22Rv1 (cell line): Measurements from ENCODE around the gene ABCD3.
A peak's percentile ranks its signal among the peaks of the same experiment; 100 is the strongest.

Experiments used
- H3K27ac ChIP-seq: fragments of 450-650 bp; 2 replicates; pipeline ENCODE4 v1.5.1; 2017
- CTCF ChIP-seq: fragments of 450-650 bp; IDR thresholded peaks from 2 replicates; pipeline ENCODE4 v1.5.1; 2017; ENCODE audit warnings: mild to moderate bottlenecking
- ZFX ChIP-seq: fragments of 450-650 bp; IDR thresholded peaks from 2 replicates; pipeline ENCODE4 v1.6.1; 2017; ENCODE audit warnings: antibody characterized with exemption, borderline replicate concordance

The ABCD3 gene

GRCh38 chr1:94462606-94463005 lies 44.4 kb downstream of the ABCD3 start:
- no peak for TF ChIP-seq CTCF
- TF ChIP-seq ZFX: no peak
- no peak overlapping the region for H3K27ac ChIP-seq

- H3K27ac ChIP-seq: no peak overlapping the region
- no peak for TF ChIP-seq CTCF
- no peak for TF ChIP-seq ZFX
Measured at GRCh38 chr1:94463056-94463764, 45.0 kb downstream of the ABCD3 start.

- no peak overlapping the region for H3K27ac ChIP-seq
- TF ChIP-seq ZFX: no peak
- peak; percentile 72 for TF ChIP-seq CTCF
Measured at GRCh38 chr1:94463765-94464330, 45.7 kb downstream of the ABCD3 start.

GRCh38 chr1:94468708-94469107 lies 50.5 kb downstream of the ABCD3 start:
- H3K27ac ChIP-seq: no peak overlapping the region
- TF ChIP-seq ZFX: no peak

- no peak for TF ChIP-seq ZFX
- no peak for TF ChIP-seq CTCF
- H3K27ac ChIP-seq: no peak overlapping the region
Measured at GRCh38 chr1:94471271-94471670, 53.1 kb downstream of the ABCD3 start.

GRCh38 chr1:94475232-94475631 lies 57.0 kb downstream of the ABCD3 start:
- no peak for TF ChIP-seq CTCF
- TF ChIP-seq ZFX: no peak

GRCh38 chr1:94479682-94480081 lies 61.5 kb downstream of the ABCD3 start:
- TF ChIP-seq CTCF (no peak), ZFX (no peak)
- no peak overlapping the region for H3K27ac ChIP-seq

More at GRCh38 chr1:94475232-94475631, 57.0 kb downstream of the ABCD3 start:
- no peak overlapping the region for H3K27ac ChIP-seq
